ENCODE results near the gene MDM2.

Gene MDM2

GRCh38 chr12:68841717-68842116, 33.7 kb downstream of the MDM2 start:
- TF ChIP-seq ESRRG (CRISPR knock-in tag; IDR thresholded peaks at IDR 0.05): no peak
- no peak for TF ChIP-seq ISL1 (CRISPR knock-in tag; IDR thresholded peaks at IDR 0.05)
- no peak for TF ChIP-seq TCF4 (CRISPR knock-in tag; IDR thresholded peaks at IDR 0.05; ENCODE audit: borderline replicate concordance)
- TF ChIP-seq RARB (CRISPR knock-in tag; IDR thresholded peaks at IDR 0.05): no peak
- TF ChIP-seq POU6F1 (CRISPR knock-in tag; IDR thresholded peaks at IDR 0.05; ENCODE audit: borderline replicate concordance, low read depth): no peak
- TF ChIP-seq, protein P1, sequence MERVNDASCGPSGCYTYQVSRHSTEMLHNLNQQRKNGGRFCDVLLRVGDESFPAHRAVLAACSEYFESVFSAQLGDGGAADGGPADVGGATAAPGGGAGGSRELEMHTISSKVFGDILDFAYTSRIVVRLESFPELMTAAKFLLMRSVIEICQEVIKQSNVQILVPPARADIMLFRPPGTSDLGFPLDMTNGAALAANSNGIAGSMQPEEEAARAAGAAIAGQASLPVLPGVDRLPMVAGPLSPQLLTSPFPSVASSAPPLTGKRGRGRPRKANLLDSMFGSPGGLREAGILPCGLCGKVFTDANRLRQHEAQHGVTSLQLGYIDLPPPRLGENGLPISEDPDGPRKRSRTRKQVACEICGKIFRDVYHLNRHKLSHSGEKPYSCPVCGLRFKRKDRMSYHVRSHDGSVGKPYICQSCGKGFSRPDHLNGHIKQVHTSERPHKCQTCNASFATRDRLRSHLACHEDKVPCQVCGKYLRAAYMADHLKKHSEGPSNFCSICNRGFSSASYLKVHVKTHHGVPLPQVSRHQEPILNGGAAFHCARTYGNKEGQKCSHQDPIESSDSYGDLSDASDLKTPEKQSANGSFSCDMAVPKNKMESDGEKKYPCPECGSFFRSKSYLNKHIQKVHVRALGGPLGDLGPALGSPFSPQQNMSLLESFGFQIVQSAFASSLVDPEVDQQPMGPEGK (CRISPR knock-in tag; IDR thresholded peaks at IDR 0.05; ENCODE audit: borderline replicate concordance): no peak
- no peak for TF ChIP-seq CSDC2 (CRISPR knock-in tag; IDR thresholded peaks at IDR 0.05)
- no peak for ATAC-seq

DNA sequence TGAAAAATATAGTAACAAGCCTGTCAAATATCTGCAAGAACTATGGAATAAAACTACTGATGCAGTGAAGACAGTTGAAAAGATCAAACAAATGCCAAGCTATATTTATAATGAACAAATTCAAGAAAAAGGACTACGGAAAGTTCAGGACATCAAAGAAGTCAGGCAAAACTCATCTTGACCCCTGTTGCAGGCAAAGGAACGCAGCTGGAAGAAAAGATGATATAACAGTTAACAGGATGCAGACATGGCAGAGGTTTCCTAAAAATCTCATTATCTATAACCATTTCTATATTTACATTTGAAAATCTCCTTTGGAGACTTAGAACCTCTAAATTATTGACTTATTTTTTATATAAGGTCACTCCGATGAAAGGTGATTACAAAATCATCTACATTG, 34.1 kb downstream of the MDM2 start:
- TF ChIP-seq ZNF70 (CRISPR knock-in tag; IDR thresholded peaks at IDR 0.05) (no peak), ZFP30 (CRISPR knock-in tag; IDR thresholded peaks at IDR 0.05) (no peak), ZFP3 (CRISPR knock-in tag; IDR thresholded peaks at IDR 0.05) (no peak), GLIS3 (CRISPR knock-in tag; IDR thresholded peaks at IDR 0.05) (no peak), BACH2 (CRISPR knock-in tag; IDR thresholded peaks at IDR 0.05; ENCODE audit: borderline replicate concordance) (no peak), CSRNP3 (CRISPR knock-in tag; IDR thresholded peaks at IDR 0.05) (no peak), TCF4 (CRISPR knock-in tag; IDR thresholded peaks at IDR 0.05; ENCODE audit: borderline replicate concordance) (no peak), ZNF565 (CRISPR knock-in tag; conservative IDR thresholded peaks at IDR 0.05; ENCODE audit: low read depth) (no peak), ISL1 (CRISPR knock-in tag; IDR thresholded peaks at IDR 0.05) (no peak), ZC3H10 (CRISPR knock-in tag; IDR thresholded peaks at IDR 0.05) (no peak), RARB (CRISPR knock-in tag; IDR thresholded peaks at IDR 0.05) (no peak), ARNTL (CRISPR knock-in tag; IDR thresholded peaks at IDR 0.05; ENCODE audit: borderline replicate concordance, low read depth) (no peak), OSR1 (CRISPR knock-in tag; IDR thresholded peaks at IDR 0.05) (no peak), TOX (CRISPR knock-in tag; IDR thresholded peaks at IDR 0.05; ENCODE audit: borderline replicate concordance) (no peak)
- TF ChIP-seq, protein P2, sequence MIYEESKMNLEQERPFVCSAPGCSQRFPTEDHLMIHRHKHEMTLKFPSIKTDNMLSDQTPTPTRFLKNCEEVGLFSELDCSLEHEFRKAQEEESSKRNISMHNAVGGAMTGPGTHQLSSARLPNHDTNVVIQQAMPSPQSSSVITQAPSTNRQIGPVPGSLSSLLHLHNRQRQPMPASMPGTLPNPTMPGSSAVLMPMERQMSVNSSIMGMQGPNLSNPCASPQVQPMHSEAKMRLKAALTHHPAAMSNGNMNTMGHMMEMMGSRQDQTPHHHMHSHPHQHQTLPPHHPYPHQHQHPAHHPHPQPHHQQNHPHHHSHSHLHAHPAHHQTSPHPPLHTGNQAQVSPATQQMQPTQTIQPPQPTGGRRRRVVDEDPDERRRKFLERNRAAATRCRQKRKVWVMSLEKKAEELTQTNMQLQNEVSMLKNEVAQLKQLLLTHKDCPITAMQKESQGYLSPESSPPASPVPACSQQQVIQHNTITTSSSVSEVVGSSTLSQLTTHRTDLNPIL (CRISPR knock-in tag; IDR thresholded peaks at IDR 0.05; ENCODE audit: low read depth): no peak
- TF ChIP-seq, protein P1 (CRISPR knock-in tag; IDR thresholded peaks at IDR 0.05; ENCODE audit: borderline replicate concordance): no peak
- no peak for ATAC-seq

- ATAC-seq: no peak
- TF ChIP-seq OSR1 (CRISPR knock-in tag; IDR thresholded peaks at IDR 0.05) (no peak), ZNF70 (CRISPR knock-in tag; IDR thresholded peaks at IDR 0.05) (no peak), ZFP3 (CRISPR knock-in tag; IDR thresholded peaks at IDR 0.05) (no peak), TCF4 (CRISPR knock-in tag; IDR thresholded peaks at IDR 0.05; ENCODE audit: borderline replicate concordance) (no peak), ARNTL (CRISPR knock-in tag; IDR thresholded peaks at IDR 0.05; ENCODE audit: borderline replicate concordance, low read depth) (no peak), SNAI2 (CRISPR knock-in tag; IDR thresholded peaks at IDR 0.05) (no peak), GLIS3 (CRISPR knock-in tag; IDR thresholded peaks at IDR 0.05) (no peak), ISL1 (CRISPR knock-in tag; IDR thresholded peaks at IDR 0.05) (no peak), TSHZ2 (CRISPR knock-in tag; IDR thresholded peaks at IDR 0.05) (no peak), PPARA (CRISPR knock-in tag; IDR thresholded peaks at IDR 0.05; ENCODE audit: borderline replicate concordance) (no peak), CSDC2 (CRISPR knock-in tag; IDR thresholded peaks at IDR 0.05) (no peak), ZNF8 (CRISPR knock-in tag; IDR thresholded peaks at IDR 0.05) (no peak)
- TF ChIP-seq, protein P2 (CRISPR knock-in tag; IDR thresholded peaks at IDR 0.05; ENCODE audit: low read depth): no peak
Observed at GRCh38 chr12:68842784-68843567, 35.0 kb downstream of the MDM2 start.
